ENCODE measurements around the gene ATP8B1. TPM values are rescaled to one million over a fixed set of nuclear protein-coding genes. Genes with fewer than 3 reads are reported as not detected.

The ATP8B1 gene
- total RNA-seq, 1 experiment from 2014 or later = 5.6 TPM

DNA sequence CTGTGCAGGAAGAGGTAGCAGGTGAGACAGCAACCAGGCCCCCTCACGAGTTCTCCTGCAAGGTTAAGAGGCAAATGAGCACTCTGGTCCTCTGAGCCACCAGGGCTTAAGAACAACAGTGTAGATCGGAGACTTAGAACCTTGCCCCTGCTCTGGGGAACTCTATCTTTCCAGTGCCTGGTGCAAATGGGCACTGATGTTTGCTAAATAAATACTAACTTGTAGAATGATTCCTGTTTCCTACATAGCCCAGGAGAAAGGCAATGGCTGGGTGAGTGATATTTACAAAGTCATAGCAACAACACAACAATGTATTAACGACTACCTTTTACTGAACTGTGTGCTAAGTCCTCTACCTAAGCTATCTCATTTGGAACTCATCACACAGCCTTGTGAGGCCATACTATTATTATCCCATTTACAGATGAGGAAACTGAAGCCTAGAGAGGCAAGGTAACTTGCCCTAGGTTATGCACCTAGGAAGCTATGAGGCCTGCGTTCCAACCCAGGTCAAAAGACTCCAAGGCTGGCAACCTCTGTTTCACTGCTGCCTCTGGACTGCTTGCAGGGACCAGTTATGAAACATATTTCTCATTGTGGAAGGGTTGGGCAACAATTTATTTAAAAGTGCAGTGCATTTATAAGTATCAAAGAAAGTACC lies 4.3 kb downstream of the ATP8B1 start:
- H3K4me3 Mint-ChIP-seq = no peak overlapping the region
- DNase-seq (ENCODE audit: low spot score) = no peak
- TF ChIP-seq, protein P1, sequence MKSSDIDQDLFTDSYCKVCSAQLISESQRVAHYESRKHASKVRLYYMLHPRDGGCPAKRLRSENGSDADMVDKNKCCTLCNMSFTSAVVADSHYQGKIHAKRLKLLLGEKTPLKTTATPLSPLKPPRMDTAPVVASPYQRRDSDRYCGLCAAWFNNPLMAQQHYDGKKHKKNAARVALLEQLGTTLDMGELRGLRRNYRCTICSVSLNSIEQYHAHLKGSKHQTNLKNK (CRISPR knock-in tag; IDR thresholded peaks at IDR 0.05) = no peak
- TF ChIP-seq ZNF317 (CRISPR knock-in tag; IDR thresholded peaks at IDR 0.05; ENCODE audit: borderline replicate concordance, low read depth) (no peak), ZNF423 (CRISPR knock-in tag; IDR thresholded peaks at IDR 0.05) (no peak), MYBL2 (CRISPR knock-in tag; IDR thresholded peaks at IDR 0.05) (no peak), NR3C1 (CRISPR knock-in tag; conservative IDR thresholded peaks at IDR 0.05; ENCODE audit: low read depth) (no peak), PRRX2 (CRISPR knock-in tag; IDR thresholded peaks at IDR 0.05) (no peak), HMGA2 (CRISPR knock-in tag; IDR thresholded peaks at IDR 0.05) (no peak), SMAD3 (CRISPR knock-in tag; IDR thresholded peaks at IDR 0.05; ENCODE audit: borderline replicate concordance) (no peak), CREB1 (CRISPR knock-in tag; IDR thresholded peaks at IDR 0.05) (no peak), IRF2 (CRISPR knock-in tag; IDR thresholded peaks at IDR 0.05; ENCODE audit: borderline replicate concordance, low read depth) (no peak), NFATC4 (CRISPR knock-in tag; IDR thresholded peaks at IDR 0.05) (no peak), EMX1 (CRISPR knock-in tag; IDR thresholded peaks at IDR 0.05) (no peak), TEAD1 (CRISPR knock-in tag; IDR thresholded peaks at IDR 0.05) (no peak), NR2C2 (CRISPR knock-in tag; IDR thresholded peaks at IDR 0.05) (no peak)
- TF ChIP-seq, protein P2, sequence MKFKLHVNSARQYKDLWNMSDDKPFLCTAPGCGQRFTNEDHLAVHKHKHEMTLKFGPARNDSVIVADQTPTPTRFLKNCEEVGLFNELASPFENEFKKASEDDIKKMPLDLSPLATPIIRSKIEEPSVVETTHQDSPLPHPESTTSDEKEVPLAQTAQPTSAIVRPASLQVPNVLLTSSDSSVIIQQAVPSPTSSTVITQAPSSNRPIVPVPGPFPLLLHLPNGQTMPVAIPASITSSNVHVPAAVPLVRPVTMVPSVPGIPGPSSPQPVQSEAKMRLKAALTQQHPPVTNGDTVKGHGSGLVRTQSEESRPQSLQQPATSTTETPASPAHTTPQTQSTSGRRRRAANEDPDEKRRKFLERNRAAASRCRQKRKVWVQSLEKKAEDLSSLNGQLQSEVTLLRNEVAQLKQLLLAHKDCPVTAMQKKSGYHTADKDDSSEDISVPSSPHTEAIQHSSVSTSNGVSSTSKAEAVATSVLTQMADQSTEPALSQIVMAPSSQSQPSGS (CRISPR knock-in tag; IDR thresholded peaks at IDR 0.05; ENCODE audit: borderline replicate concordance, low read depth) = no peak
- TF ChIP-seq, protein P3, sequence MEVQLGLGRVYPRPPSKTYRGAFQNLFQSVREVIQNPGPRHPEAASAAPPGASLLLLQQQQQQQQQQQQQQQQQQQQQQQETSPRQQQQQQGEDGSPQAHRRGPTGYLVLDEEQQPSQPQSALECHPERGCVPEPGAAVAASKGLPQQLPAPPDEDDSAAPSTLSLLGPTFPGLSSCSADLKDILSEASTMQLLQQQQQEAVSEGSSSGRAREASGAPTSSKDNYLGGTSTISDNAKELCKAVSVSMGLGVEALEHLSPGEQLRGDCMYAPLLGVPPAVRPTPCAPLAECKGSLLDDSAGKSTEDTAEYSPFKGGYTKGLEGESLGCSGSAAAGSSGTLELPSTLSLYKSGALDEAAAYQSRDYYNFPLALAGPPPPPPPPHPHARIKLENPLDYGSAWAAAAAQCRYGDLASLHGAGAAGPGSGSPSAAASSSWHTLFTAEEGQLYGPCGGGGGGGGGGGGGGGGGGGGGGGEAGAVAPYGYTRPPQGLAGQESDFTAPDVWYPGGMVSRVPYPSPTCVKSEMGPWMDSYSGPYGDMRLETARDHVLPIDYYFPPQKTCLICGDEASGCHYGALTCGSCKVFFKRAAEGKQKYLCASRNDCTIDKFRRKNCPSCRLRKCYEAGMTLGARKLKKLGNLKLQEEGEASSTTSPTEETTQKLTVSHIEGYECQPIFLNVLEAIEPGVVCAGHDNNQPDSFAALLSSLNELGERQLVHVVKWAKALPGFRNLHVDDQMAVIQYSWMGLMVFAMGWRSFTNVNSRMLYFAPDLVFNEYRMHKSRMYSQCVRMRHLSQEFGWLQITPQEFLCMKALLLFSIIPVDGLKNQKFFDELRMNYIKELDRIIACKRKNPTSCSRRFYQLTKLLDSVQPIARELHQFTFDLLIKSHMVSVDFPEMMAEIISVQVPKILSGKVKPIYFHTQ (CRISPR knock-in tag; IDR thresholded peaks at IDR 0.05) = no peak
- TF ChIP-seq, protein P4, sequence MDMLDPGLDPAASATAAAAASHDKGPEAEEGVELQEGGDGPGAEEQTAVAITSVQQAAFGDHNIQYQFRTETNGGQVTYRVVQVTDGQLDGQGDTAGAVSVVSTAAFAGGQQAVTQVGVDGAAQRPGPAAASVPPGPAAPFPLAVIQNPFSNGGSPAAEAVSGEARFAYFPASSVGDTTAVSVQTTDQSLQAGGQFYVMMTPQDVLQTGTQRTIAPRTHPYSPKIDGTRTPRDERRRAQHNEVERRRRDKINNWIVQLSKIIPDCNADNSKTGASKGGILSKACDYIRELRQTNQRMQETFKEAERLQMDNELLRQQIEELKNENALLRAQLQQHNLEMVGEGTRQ (CRISPR knock-in tag; IDR thresholded peaks at IDR 0.05) = no peak
- TF ChIP-seq, protein P5, sequence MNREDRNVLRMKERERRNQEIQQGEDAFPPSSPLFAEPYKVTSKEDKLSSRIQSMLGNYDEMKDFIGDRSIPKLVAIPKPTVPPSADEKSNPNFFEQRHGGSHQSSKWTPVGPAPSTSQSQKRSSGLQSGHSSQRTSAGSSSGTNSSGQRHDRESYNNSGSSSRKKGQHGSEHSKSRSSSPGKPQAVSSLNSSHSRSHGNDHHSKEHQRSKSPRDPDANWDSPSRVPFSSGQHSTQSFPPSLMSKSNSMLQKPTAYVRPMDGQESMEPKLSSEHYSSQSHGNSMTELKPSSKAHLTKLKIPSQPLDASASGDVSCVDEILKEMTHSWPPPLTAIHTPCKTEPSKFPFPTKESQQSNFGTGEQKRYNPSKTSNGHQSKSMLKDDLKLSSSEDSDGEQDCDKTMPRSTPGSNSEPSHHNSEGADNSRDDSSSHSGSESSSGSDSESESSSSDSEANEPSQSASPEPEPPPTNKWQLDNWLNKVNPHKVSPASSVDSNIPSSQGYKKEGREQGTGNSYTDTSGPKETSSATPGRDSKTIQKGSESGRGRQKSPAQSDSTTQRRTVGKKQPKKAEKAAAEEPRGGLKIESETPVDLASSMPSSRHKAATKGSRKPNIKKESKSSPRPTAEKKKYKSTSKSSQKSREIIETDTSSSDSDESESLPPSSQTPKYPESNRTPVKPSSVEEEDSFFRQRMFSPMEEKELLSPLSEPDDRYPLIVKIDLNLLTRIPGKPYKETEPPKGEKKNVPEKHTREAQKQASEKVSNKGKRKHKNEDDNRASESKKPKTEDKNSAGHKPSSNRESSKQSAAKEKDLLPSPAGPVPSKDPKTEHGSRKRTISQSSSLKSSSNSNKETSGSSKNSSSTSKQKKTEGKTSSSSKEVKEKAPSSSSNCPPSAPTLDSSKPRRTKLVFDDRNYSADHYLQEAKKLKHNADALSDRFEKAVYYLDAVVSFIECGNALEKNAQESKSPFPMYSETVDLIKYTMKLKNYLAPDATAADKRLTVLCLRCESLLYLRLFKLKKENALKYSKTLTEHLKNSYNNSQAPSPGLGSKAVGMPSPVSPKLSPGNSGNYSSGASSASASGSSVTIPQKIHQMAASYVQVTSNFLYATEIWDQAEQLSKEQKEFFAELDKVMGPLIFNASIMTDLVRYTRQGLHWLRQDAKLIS (CRISPR knock-in tag; IDR thresholded peaks at IDR 0.05; ENCODE audit: borderline replicate concordance) = no peak
- H3K27ac Mint-ChIP-seq = no peak overlapping the region
- ChIA-PET POLR2A (no interaction called here), CTCF (no interaction called here)
- H3K9me3 Mint-ChIP-seq = peaks cover 4% of the 10 kb centered on the region
- ATAC-seq = no peak
- H3K4me1 Mint-ChIP-seq = peaks cover 21% of the 10 kb centered on the region
- H3K27me3 Mint-ChIP-seq (ENCODE audit: low read depth) = peaks cover 39% of the 10 kb centered on the region
- peaks cover 4% of the 10 kb centered on the region for H3K36me3 Mint-ChIP-seq
